Epithelial cell of esophagus (primary cell): ENCODE measurements around the gene MSH3.
"Not testable (repeated sequence)": the region's sequence is repeated elsewhere in the genome, so short reads cannot be mapped to it uniquely, and the experiment has no call there.

Source experiments
- DNase-seq: peaks from one replicate; pipeline ENCODE4 v3.0.0; 2010; ENCODE audit warnings: low read depth
- H3K4me3 ChIP-seq: 2 replicates; pipeline ENCODE4 v1.5.1; 2011; ENCODE audit warnings: mild to moderate bottlenecking, low read length, control low read depth
- TF ChIP-seq, protein P1 (sequence below): IDR thresholded peaks from 2 replicates; pipeline ENCODE4 v1.5.1; 2011; ENCODE audit warnings: low read depth, mild to moderate bottlenecking, low read length, control low read depth, inconsistent platforms; ENCODE audit not compliant: insufficient read depth; ENCODE audit errors: missing control alignments

MSH3 gene

DNA sequence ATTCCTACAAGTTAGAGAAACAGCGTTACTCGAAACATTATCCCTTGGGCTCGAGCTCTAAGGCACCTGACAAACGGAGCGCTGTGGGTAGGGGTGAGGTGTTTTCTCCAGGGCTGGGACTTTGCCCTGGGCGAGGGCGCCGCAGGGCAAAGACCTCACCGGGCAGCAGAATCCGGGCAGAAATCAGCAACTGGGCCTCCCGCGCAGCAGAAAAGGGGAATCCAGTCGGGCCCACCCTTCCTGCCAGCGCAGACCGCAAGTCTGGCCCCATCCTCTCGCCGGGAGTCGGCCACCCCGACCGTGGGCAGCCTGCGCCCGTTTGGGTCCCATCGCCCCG, 430 bp upstream of the MSH3 start:
- TF ChIP-seq, protein P1, sequence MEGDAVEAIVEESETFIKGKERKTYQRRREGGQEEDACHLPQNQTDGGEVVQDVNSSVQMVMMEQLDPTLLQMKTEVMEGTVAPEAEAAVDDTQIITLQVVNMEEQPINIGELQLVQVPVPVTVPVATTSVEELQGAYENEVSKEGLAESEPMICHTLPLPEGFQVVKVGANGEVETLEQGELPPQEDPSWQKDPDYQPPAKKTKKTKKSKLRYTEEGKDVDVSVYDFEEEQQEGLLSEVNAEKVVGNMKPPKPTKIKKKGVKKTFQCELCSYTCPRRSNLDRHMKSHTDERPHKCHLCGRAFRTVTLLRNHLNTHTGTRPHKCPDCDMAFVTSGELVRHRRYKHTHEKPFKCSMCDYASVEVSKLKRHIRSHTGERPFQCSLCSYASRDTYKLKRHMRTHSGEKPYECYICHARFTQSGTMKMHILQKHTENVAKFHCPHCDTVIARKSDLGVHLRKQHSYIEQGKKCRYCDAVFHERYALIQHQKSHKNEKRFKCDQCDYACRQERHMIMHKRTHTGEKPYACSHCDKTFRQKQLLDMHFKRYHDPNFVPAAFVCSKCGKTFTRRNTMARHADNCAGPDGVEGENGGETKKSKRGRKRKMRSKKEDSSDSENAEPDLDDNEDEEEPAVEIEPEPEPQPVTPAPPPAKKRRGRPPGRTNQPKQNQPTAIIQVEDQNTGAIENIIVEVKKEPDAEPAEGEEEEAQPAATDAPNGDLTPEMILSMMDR: no peak
- peak overlapping the region; percentile 62 for H3K4me3 ChIP-seq
- no peak for DNase-seq

DNA sequence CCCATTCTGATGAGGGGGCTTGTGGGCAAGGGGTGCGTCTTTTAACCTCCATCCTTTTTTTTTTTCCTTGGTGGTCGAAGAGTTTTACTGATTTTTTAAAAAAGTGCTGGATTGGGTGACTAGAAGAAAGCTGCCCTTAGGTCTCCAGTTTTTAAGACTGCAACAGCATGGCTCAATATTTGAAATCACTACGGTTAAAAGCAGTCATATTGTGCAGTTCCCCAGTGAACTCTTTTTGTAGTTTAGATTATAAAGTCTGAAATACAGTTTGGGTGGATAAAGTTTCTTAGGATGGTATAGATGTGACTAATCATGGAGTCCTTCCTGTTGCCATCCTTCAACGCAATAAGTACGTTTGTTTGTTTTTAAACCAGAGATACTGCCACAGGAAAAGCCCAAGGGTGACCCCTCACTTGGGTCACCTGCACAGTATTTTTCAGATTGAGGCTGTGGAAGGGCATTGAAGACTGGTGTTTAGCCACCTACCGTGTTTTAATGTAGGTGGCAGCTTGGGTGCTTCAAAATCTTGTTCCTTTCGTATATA, 851 bp downstream of the MSH3 start:
- H3K4me3 ChIP-seq: peak overlapping the region; percentile 61
- DNase-seq: peak; percentile 33
- TF ChIP-seq, protein P1: no peak

DNA sequence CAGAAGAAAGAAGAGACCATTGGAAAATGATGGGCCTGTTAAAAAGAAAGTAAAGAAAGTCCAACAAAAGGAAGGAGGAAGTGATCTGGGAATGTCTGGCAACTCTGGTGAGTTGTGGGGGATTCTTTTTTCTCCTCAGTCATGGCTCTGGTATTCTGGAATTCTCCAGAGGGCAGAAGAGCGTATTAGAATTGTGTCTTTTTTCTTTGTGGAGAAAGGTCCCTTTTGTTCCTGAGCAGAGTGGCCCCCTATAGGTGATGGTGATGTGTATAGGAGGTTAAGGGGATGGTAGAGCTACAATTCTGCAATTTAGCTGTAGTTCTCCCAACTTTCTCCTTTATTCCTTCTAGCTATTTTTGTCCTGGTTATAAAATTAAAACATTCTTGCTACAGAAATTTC, 2.0 kb downstream of the MSH3 start:
- no peak overlapping the region for H3K4me3 ChIP-seq
- no peak for DNase-seq
- TF ChIP-seq, protein P1: no peak

DNA sequence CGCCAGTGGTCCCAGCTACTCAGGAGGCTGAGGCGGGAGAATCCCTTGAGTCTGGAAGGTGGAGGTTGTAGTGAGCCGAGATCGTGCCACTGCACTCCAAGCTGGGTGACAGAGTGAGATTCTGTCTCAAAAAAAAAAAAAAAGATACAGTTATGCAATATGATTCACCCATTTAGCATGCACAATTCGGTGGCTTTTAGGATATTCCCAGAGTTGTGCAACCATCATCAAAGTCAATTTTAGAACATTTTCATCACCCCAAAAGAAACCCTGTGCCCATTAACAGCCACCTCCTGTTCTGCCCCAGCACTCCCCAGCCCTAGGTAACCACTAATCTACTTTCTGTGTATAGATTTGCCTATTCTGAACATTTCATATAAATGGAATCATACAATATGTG, 4.7 kb downstream of the MSH3 start:
- TF ChIP-seq, protein P1: no peak
- DNase-seq: peak; percentile 36
- no peak overlapping the region for H3K4me3 ChIP-seq

DNA sequence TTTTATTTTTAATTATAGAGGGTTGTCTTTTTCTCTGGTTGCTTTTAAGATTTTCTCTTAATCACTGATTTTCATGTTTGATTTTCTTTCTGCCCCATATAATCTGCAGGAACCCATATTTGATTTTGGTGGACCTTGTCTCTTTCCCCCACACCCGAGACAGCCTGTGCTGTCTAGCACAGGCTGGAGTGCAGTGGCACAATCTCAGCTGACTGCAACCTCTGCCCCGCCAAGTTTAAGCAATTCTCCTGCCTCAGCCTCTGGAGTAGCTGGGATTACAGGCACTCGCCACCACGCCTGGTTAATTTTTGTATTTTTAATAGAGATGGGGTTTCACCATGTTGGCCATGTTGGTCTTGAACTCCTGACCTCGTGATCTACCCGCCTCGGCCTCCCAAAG, 6.2 kb downstream of the MSH3 start:
- not testable (repeated sequence) for H3K4me3 ChIP-seq, DNase-seq

DNA sequence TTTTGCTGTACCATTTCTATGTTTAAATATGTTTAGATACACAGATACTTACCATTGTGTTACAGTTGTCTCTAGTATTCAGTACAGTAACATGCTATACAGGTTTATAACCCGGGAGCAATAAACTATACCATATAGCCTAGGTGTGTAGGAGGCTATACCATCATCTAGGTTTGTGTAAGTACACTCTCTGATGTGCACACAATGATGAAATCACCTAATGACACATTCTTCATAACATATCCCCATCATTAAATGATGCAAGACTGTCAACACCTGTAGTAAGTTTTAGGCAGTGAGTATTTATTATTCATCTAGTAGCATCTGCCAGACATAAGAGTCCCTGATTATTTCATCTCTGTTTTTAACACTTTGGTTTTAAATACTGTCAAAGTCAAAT, 7.7 kb downstream of the MSH3 start:
- TF ChIP-seq, protein P1: no peak
- peak; percentile 89 for DNase-seq
- H3K4me3 ChIP-seq: no peak overlapping the region

DNA sequence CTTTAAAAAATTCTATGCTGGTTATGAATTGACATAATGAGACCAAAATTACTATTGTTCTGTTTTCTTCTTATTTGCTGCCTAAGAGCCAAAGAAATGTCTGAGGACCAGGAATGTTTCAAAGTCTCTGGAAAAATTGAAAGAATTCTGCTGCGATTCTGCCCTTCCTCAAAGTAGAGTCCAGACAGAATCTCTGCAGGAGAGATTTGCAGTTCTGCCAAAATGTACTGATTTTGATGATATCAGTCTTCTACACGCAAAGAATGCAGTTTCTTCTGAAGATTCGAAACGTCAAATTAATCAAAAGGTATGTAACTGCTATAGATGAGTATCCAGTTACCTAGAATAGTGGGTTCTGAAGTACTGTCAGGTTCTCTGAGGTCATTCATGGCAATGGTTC, 10.6 kb downstream of the MSH3 start:
- TF ChIP-seq, protein P1: no peak
- no peak overlapping the region for H3K4me3 ChIP-seq
- no peak for DNase-seq
